Esophagus squamous epithelium (tissue), 5 donors: ENCODE data around the gene ATP8B4. TPM values are rescaled to one million over a fixed set of nuclear protein-coding genes. Genes with fewer than 3 reads are reported as not detected.

Experiments used
- DNase-seq: peaks from one replicate; lab custom pipeline; 2025; lab: John Stamatoyannopoulos, UW
- H3K27ac ChIP-seq, 4 donors: fragments of 200-600 bp; sonication (generic); one replicate each; pipeline ENCODE4 v1.5.1; 2016 to 2019; ENCODE audit warnings: mild to moderate bottlenecking in 1 of 4
- H3K27me3 ChIP-seq, 4 donors: fragments of 200-600 bp; sonication (generic); 1 replicate in 3 of 4; 2 replicates in 1 of 4; pipeline versions ENCODE4 v1.5.1 to v1.6.0; 2017 to 2021; ENCODE audit warnings: antibody characterized with exemption in 1 of 4
- H3K36me3 ChIP-seq, 3 donors: fragments of 200-600 bp; sonication (generic); one replicate each; pipeline ENCODE4 v1.5.1; 2016 to 2019
- H3K4me1 ChIP-seq, 3 donors: fragments of 200-600 bp; sonication (generic); one replicate each; pipeline ENCODE4 v1.5.1; 2017 to 2019
- H3K4me3 ChIP-seq, 4 donors: fragments of 200-600 bp; sonication (generic); 1 replicate in 3 of 4; 2 replicates in 1 of 4; pipeline ENCODE4 v1.5.1; 2016 to 2019; ENCODE audit warnings: mild to moderate bottlenecking in 2 of 4, moderate library complexity in 1 of 4
- H3K9me3 ChIP-seq, 3 donors: fragments of 200-600 bp; sonication (generic); one replicate each; pipeline ENCODE4 v1.5.1; 2016 to 2019
- POLR2A ChIP-seq, 4 donors: fragments of 450-650 bp; IDR thresholded peaks; one replicate each; pipeline ENCODE4 v1.6.1; 2017; ENCODE audit warnings: antibody characterized with exemption in 4 of 4, mild to moderate bottlenecking in 4 of 4, moderate library complexity in 3 of 4
- WGBS, 2 donors: methylation state at CpG; one replicate each; pipeline ENCODE4 v1.1.5; 2018; 5-methylcytosine and 5-hydroxymethylcytosine counted together
- intact Hi-C: fragments of 100-400 bp; cut with DNase I; formaldehyde crosslinking; loops from one replicate; pipeline ENCODE4 v1.15.0; 2022
- total RNA-seq, 4 donors: library from RNA; depleted of rRNA; stranded (reverse); fragments of >200 nt; gene quantifications; one replicate each; pipeline ENCODE4 v1.1.0, GENCODE V29; 2016
- TF ChIP-seq, protein P1 (sequence below), 6 experiments: fragments of 450-650 bp in 4 of 6; fragments of 200-600 bp in 2 of 6; sonication (generic) in 2 of 6; IDR thresholded peaks; one replicate each; pipeline ENCODE4 v1.5.1; 2016 to 2019; ENCODE audit warnings: antibody characterized with exemption in 6 of 6, mild to moderate bottlenecking in 4 of 6, moderate library complexity in 4 of 6
- donor health status: DM: yes; HTN: yes; CAD: no.

ATP8B4 gene
- total RNA-seq, 4 donors from 2014 or later: 0.97 to 6.7 (median 2.9) TPM

- no peak for TF ChIP-seq POLR2A (IDR thresholded peaks at IDR 0.05)
- TF ChIP-seq, protein P1, sequence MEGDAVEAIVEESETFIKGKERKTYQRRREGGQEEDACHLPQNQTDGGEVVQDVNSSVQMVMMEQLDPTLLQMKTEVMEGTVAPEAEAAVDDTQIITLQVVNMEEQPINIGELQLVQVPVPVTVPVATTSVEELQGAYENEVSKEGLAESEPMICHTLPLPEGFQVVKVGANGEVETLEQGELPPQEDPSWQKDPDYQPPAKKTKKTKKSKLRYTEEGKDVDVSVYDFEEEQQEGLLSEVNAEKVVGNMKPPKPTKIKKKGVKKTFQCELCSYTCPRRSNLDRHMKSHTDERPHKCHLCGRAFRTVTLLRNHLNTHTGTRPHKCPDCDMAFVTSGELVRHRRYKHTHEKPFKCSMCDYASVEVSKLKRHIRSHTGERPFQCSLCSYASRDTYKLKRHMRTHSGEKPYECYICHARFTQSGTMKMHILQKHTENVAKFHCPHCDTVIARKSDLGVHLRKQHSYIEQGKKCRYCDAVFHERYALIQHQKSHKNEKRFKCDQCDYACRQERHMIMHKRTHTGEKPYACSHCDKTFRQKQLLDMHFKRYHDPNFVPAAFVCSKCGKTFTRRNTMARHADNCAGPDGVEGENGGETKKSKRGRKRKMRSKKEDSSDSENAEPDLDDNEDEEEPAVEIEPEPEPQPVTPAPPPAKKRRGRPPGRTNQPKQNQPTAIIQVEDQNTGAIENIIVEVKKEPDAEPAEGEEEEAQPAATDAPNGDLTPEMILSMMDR (IDR thresholded peaks at IDR 0.05): no peak
- H3K36me3 ChIP-seq: no peaks in the 10 kb centered on the region
- no peaks in the 10 kb centered on the region for H3K27me3 ChIP-seq
- H3K4me3 ChIP-seq: no peak overlapping the region
- no peaks in the 10 kb centered on the region for H3K9me3 ChIP-seq
- H3K27ac ChIP-seq: no peak overlapping the region
- no peaks in the 10 kb centered on the region for H3K4me1 ChIP-seq
- DNase-seq: no peak
- intact Hi-C loops: no loop called here
These were observed 248.6 kb downstream of the ATP8B4 start for GRCh38 chr15:49870472-49870871.

DNA sequence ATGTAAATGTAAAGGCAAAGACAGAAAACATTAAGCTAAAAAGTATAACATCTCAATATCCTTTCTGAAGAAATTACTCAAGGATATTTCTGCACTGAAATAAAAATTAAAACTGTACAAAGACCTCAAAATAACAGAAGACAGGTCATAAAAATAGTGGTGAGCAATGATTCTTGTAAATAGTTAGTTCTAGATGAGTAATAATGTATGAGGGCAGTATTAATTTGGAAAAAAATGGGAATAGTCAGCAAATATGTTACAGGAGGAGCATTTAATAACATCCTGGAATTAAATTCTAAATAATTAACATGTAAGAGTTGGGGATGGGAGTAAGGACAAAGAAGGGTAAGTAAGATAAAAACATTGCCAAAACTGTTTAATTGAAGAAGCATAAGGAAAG lies 250.7 kb downstream of the ATP8B4 start:
- H3K27ac ChIP-seq: no peak overlapping the region
- H3K27me3 ChIP-seq: no peaks in the 10 kb centered on the region
- no peaks in the 10 kb centered on the region for H3K36me3 ChIP-seq
- H3K4me1 ChIP-seq: peaks cover 0 to 4% (median 0%) of the 10 kb centered on the region in 3 donors
- intact Hi-C loops: no loop called here
- no peak overlapping the region for H3K4me3 ChIP-seq
- H3K9me3 ChIP-seq: no peaks in the 10 kb centered on the region
- DNase-seq: no peak
- no peak for TF ChIP-seq POLR2A (IDR thresholded peaks at IDR 0.05)
- TF ChIP-seq, protein P1 (IDR thresholded peaks at IDR 0.05): no peak

- TF ChIP-seq, protein P1 (IDR thresholded peaks at IDR 0.05): no peak
- TF ChIP-seq POLR2A (IDR thresholded peaks at IDR 0.05): no peak
- Histone ChIP-seq H3K27ac (no peak overlapping the region), H3K27me3 (no peaks in the 10 kb centered on the region), H3K4me3 (no peak overlapping the region), H3K9me3 (no peaks in the 10 kb centered on the region), H3K36me3 (no peaks in the 10 kb centered on the region), H3K4me1 (peaks cover 0 to 14% (median 0%) of the 10 kb centered on the region in 3 donors)
- WGBS, 2 donors: 83 to 91% methylated on average over 10 of the region's 10 CpGs
- DNase-seq: no peak
- intact Hi-C loops: no loop called here
These were observed 252.9 kb downstream of the ATP8B4 start for GRCh38 chr15:49865925-49866757.

DNA sequence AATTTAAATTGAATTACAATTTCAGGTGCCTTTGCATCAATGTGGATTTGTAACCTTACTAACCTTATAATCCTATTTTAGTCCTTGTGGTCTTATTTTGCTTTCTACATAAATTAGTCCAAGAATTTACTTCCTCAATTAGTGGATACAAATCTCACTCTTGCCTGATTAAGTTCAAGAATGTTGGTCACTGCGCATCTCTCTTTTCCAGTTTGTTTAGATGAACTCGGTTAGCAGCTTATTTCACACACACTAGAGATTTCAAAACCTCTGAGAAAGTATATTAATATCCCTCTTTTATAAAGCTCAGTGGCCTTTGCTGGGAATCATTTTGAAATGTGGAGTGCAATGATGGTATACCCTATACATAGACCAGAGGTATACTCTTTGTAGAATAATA lies 254.8 kb downstream of the ATP8B4 start:
- no peak for DNase-seq
- no peaks in the 10 kb centered on the region for H3K9me3 ChIP-seq
- no peaks in the 10 kb centered on the region for H3K36me3 ChIP-seq
- 51 to 71% methylated on average over 2 of the region's 2 CpGs for WGBS, 2 donors
- peak overlapping the region in 3 of 4 donors; percentile 19 to 87 (median 35) for H3K27ac ChIP-seq
- no peak for TF ChIP-seq POLR2A (IDR thresholded peaks at IDR 0.05)
- TF ChIP-seq, protein P1 (IDR thresholded peaks at IDR 0.05): no peak
- no peak overlapping the region for H3K4me3 ChIP-seq
- no peaks in the 10 kb centered on the region for H3K27me3 ChIP-seq
- intact Hi-C loops: no loop called here
- H3K4me1 ChIP-seq: peaks cover 0 to 14% (median 0%) of the 10 kb centered on the region in 3 donors

DNA sequence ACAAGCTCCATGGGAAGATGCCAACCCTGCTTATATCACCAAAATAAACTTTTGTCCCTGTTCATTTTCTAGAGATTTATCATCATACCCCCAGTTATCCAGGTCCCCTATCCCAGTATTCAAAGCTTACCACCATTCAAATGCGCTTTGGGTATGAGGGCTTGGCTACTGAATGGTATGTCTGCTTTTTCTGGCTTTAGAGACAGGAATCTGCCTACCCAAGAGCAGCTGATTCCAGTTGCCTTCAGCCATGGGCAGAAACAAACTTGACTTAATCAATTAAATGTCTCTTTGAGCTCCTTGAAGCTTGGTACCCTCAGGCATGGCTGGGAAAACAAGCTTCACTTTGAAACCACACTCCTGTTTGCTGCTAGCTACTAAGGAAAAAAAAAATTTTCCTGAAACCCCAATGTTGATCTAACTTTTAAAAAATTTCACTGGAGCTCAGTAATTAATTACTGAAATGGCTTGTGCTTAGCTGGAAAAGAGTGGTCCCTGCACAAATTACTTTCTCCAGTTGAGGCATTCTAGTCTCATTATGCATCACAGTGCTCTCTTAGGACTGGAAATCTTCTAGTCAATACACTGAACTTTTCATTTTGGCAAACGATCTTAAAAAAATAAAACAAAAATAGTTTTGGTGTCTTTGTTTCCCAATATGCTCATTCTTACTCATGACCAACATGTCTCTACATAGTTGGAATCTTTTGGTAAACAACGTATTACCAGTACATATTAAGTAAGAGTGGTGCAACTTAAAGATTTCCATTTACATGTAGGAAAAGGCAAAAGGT lies 255.4 kb downstream of the ATP8B4 start:
- Histone ChIP-seq H3K4me1 (peaks cover 0 to 14% (median 0%) of the 10 kb centered on the region in 3 donors), H3K4me3 (no peak overlapping the region), H3K36me3 (no peaks in the 10 kb centered on the region), H3K27me3 (no peaks in the 10 kb centered on the region), H3K27ac (peak overlapping the region in 3 of 4 donors; percentile 60 to 87 (median 71)), H3K9me3 (no peaks in the 10 kb centered on the region)
- DNase-seq: no peak
- WGBS, 2 donors: 45 to 49% methylated on average over 3 of the region's 3 CpGs
- intact Hi-C loops: no loop called here
- no peak for TF ChIP-seq POLR2A (IDR thresholded peaks at IDR 0.05)
- TF ChIP-seq, protein P1 (IDR thresholded peaks at IDR 0.05): no peak
